Loucy (cell line): ENCODE results near the gene PLPP4.

Source experiments
- EZH2phosphoT487 ChIP-seq: fragments of 200-600 bp; IDR thresholded peaks from 2 replicates; pipeline ENCODE4 v1.6.1; 2018; ENCODE audit warnings: antibody characterized with exemption, mild to moderate bottlenecking, moderate library complexity, borderline replicate concordance
- TF ChIP-seq, protein P1 (sequence below): fragments of 200-600 bp; sonication (generic); conservative IDR thresholded peaks from 2 replicates; pipeline ENCODE4 v1.5.1; 2014; ENCODE audit warnings: mild to moderate bottlenecking, antibody characterized with exemption, low read length

DNA sequence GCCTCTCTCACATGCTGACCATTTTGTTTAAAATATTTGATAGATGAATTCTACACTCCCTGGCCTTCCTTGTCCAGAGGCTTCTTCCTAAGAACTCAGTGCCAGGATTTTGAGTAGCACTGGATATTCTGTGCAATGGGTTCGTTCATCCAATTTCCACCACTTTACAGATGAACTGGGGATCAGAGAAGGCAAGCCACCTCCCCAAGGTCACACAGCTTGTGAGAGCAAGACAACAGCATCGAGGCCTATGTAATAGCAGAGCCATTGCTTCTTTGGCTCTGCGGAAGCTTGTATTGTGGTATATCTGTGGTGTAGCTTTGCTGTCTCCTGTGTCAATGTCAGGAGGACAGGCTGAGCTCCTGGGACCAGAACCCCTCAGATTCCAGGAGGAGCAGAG, 140.9 kb downstream of the PLPP4 start:
- TF ChIP-seq, protein P1, sequence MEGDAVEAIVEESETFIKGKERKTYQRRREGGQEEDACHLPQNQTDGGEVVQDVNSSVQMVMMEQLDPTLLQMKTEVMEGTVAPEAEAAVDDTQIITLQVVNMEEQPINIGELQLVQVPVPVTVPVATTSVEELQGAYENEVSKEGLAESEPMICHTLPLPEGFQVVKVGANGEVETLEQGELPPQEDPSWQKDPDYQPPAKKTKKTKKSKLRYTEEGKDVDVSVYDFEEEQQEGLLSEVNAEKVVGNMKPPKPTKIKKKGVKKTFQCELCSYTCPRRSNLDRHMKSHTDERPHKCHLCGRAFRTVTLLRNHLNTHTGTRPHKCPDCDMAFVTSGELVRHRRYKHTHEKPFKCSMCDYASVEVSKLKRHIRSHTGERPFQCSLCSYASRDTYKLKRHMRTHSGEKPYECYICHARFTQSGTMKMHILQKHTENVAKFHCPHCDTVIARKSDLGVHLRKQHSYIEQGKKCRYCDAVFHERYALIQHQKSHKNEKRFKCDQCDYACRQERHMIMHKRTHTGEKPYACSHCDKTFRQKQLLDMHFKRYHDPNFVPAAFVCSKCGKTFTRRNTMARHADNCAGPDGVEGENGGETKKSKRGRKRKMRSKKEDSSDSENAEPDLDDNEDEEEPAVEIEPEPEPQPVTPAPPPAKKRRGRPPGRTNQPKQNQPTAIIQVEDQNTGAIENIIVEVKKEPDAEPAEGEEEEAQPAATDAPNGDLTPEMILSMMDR, result no peak
- TF ChIP-seq EZH2phosphoT487, result no peak
